ENCODE measurements around the gene MIB1.

The MIB1 gene

GRCh38 chr18:21743166-21743832 lies 2.7 kb downstream of the MIB1 start:
- TF ChIP-seq CTCF (IDR thresholded peaks at IDR 0.05; ENCODE audit: low read depth, low read length), result no peak
- H3K4me3 ChIP-seq (replicated peaks in 1 of 2; ENCODE audit: low read depth in 2 of 2, low read length in 2 of 2), result no peak overlapping the region

DNA sequence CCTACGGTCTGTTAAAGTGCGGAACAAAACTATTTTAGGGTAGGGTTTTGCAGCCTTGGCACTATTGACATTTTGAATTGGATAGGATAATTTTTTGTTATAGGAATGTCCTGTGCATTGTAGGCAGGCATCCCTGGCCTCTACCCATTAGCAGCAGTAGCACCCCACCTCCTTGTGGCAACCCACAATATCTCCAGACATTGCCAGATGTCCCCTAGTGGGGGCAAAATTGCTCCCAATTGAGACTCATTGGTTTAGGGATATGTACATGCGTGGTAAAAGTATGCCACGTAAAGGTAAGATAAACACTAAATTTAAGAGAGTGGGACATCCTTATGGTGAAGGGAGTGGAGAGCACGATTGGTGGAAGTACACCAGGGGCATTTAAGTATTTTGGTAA lies 4.6 kb downstream of the MIB1 start:
- DNase-seq (ENCODE audit: low read depth in 2 of 2), result no peak
- TF ChIP-seq CTCF (IDR thresholded peaks at IDR 0.05; ENCODE audit: low read depth, low read length), result no peak
- no peak overlapping the region for H3K4me3 ChIP-seq (replicated peaks in 1 of 2; ENCODE audit: low read depth in 2 of 2, low read length in 2 of 2)

More at GRCh38 chr18:21743166-21743832, 2.7 kb downstream of the MIB1 start:
- no peak for DNase-seq (ENCODE audit: low read depth in 2 of 2)

DNA sequence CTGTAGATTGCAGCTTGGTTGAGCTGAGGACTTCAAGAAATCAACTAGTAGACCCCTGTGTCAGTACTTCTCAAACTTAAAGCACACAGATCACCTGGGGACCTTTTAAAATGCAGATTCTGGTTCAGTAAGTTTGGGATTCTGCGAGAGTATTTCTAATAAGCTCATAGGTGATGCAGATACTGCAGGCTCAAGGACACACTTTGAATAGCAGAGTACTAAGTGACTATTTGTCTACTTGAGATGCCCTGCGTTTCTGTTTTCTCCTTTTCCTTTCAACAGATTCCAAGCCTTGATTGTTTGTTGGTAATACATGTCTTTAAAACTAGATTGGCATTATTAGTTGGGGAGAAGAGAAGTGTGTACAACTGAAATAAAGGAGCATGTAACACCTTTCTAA lies 6.7 kb downstream of the MIB1 start:
- no peak overlapping the region for H3K4me3 ChIP-seq (replicated peaks in 1 of 2; ENCODE audit: low read depth in 2 of 2, low read length in 2 of 2)
- no peak for TF ChIP-seq CTCF (IDR thresholded peaks at IDR 0.05; ENCODE audit: low read depth, low read length)
- no peak for DNase-seq (ENCODE audit: low read depth in 2 of 2)

DNA sequence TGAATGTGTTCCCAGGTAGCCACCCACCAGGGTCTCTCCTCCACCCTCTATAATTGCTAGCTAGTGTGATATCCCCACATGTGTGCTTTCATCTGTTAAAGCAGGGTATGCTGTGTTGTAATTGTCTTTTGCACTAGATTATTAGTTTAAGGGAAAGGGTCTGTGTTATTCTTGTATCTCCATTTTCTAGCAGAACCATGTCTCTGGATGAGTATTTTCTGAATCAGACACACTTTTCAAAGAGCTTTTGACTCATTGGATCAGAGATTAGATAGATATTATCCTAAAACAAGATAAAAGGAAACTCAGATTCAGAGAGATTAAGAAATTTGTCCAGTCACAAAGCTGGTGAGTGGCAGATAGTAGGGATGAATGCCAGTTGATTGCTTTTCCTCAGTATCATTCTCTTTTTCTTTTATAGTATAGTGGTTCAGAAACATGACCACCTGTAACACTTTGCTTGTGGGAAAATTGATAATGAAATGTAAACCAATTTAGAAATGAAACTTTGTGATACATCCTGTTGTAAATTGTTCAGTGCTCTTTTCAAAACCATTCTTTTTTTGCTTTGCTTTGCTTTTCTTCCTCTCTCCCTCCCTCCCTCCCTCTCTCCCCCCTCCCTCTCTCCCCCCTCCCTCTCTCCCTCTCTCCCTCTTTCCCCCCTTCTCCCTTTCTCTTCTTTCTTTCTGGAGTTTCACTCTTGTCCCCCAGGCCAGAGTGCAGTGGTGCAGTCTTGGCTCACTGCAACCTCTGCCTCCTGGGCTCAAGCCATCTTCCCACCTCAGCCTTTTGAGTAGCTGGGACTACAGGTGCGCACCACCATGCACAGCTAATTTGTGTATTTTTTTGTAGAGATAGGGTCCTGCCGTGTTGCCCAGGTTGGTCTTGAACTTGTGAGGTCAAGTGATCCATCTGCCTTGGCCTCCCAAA lies 7.4 kb downstream of the MIB1 start:
- TF ChIP-seq CTCF (IDR thresholded peaks at IDR 0.05; ENCODE audit: low read depth, low read length), result no peak
- H3K4me3 ChIP-seq (replicated peaks in 1 of 2; ENCODE audit: low read depth in 2 of 2, low read length in 2 of 2), result no peak overlapping the region
- no peak for DNase-seq (ENCODE audit: low read depth in 2 of 2)

DNA sequence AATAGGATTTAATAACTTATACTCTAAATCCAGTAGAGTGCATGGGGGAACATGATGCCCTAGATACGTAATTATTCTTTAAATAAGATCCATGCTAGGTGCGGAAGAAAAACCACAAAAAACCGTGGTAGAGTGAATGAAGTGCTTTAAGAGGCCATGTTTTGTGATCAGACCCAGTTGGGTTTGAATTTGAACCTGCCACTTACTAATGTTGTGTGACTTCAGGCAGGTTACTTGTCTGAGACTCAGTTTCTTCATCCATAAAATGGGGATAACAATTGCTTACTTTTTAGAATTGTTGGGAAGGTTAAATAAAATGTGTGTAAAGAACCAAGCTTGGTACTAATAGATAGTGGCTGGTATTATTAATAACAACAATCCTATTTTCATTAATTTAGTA lies 17.2 kb downstream of the MIB1 start:
- H3K4me3 ChIP-seq (replicated peaks in 1 of 2; ENCODE audit: low read depth in 2 of 2, low read length in 2 of 2), result no peak overlapping the region
- DNase-seq (ENCODE audit: low read depth in 2 of 2), result no peak
- TF ChIP-seq CTCF (IDR thresholded peaks at IDR 0.05; ENCODE audit: low read depth, low read length), result no peak

GRCh38 chr18:21759836-21760235 lies 19.2 kb downstream of the MIB1 start:
- TF ChIP-seq CTCF (IDR thresholded peaks at IDR 0.05; ENCODE audit: low read depth, low read length), result no peak
- no peak for DNase-seq (ENCODE audit: low read depth in 2 of 2)

More at GRCh38 chr18:21759836-21760235, 19.2 kb downstream of the MIB1 start:
- no peak overlapping the region for H3K4me3 ChIP-seq (replicated peaks in 1 of 2; ENCODE audit: low read depth in 2 of 2, low read length in 2 of 2)

Data from cardiac fibroblast (primary cell).